ENCODE results near the gene JMJD6.
"Not testable (repeated sequence)": the region's sequence is repeated elsewhere in the genome, so short reads cannot be mapped to it uniquely, and the experiment has no call there.

JMJD6 gene

GRCh38 chr17:76716146-76716838 lies 10.1 kb downstream of the JMJD6 start:
- DNase-seq (ENCODE audit: low read depth in 2 of 2) = peak; percentile 89 to 91

DNA sequence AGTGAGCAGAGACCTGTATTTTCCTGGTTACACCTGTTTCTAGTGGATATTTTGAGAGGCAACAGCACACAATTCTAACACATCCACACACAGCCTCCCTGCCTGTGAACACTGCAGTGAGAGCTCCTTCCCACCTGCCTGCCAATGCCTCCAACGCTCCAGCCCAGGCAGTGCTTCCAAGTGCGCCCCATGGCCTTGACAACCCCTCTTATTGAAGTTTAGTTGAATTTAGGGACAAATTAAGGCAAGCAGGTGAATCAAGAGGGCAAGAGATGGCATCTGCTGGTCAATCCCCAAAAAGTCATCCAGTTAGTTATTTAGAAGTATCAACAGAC lies 10.9 kb downstream of the JMJD6 start:
- no peak for DNase-seq (ENCODE audit: low read depth in 2 of 2)

GRCh38 chr17:76714822-76715495 lies 11.4 kb downstream of the JMJD6 start:
- no peak for DNase-seq (ENCODE audit: low read depth in 2 of 2)

DNA sequence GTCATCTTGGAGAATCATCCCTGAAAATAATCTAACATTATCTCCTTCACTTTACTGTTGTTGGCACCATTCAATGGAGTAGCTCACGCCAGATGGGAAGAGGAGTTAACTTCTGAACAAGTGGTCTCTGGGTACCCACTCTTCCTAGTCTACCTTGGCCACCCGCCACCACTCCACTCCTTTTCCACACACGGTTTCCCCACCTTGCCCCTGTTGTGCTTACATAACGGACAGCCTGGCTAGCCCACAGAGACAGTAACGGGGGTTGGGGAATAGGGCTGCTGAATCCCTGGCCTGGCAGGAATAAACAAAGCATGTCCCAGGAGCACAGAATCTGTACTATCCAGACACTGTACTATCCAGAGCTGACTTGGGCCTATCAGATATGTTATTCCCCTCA lies 12.1 kb downstream of the JMJD6 start:
- no peak for DNase-seq (ENCODE audit: low read depth in 2 of 2)

GRCh38 chr17:76713765-76714164 lies 12.6 kb downstream of the JMJD6 start:
- DNase-seq (ENCODE audit: low read depth in 2 of 2) = no peak

DNA sequence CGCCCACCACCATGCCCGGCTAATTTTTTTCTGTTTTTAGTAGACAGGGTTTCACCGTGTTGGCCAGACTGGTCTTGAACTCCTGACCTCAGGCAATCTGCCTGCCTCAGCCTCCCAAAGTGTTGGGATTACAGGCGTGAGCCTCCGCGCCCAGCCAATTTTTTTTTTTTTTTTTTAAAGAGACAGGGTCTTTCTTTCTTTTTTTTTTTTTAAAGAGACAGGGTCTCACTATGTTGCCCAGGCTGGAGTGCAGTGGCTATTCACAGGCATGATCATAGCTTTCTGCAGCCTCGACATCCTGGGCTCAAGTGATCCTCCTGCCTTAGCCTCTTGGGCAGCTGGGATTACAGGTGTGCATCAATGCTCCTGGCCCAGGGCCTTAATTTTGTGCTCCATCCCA lies 14.1 kb downstream of the JMJD6 start:
- DNase-seq (ENCODE audit: low read depth in 2 of 2) = not testable (repeated sequence)

GRCh38 chr17:76710863-76711611 lies 15.4 kb downstream of the JMJD6 start, which contains the start of gene MXRA7:
Gene MXRA7 (minus strand): TSS chr17:76710965. CDS start chr17:76710946, 19 bp downstream.
- DNase-seq (ENCODE audit: low read depth in 2 of 2) = no peak

- not testable (repeated sequence) for DNase-seq (ENCODE audit: low read depth in 2 of 2)
These were observed 16.2 kb downstream of the JMJD6 start for GRCh38 chr17:76709951-76710862.

DNA sequence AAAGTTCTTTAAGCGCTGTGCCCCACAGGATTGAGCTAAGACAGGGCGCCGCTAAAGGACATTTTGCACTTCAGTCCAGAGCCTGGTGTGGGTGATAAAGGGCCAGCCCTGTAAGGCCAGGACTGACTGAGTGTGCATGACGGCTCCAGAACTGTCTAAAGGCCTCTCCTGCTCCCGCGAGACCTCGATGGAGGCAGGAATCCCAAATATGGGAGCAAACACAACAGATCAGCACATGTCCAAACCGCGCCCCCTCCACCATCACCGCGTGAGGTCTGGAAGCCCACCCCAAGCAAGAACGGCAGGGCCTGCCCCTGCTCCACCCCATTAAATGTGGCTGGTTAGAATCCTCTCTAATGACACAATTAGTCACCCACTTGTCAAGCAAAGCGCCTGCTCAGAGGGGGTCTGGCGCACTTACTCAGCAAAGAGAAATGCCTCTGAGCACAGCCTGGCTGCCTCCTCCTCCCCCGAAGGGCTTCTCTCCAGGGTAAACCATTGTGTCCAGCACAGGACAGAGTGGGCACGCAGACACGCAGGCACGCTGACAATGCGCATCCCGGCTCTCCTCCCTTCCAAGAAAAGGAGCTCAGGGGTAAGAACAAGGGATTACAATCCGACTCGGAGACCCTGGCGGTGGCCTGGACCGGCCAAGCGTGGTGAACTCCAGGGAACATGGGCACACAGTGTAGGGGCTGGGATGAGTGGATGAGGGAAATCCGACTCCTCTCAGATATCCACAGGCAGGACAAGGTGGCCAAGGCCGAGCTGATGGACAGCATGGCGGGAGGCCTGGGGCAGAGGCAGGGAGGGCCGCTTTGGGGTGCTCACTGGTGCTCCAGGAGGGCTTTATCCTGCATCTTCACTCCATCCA lies 17.1 kb downstream of the JMJD6 start:
- DNase-seq (ENCODE audit: low read depth in 2 of 2) = peak; percentile 97 to 98

- DNase-seq (ENCODE audit: low read depth in 2 of 2) = no peak
These were observed 18.2 kb downstream of the JMJD6 start for GRCh38 chr17:76707985-76708807.

DNA sequence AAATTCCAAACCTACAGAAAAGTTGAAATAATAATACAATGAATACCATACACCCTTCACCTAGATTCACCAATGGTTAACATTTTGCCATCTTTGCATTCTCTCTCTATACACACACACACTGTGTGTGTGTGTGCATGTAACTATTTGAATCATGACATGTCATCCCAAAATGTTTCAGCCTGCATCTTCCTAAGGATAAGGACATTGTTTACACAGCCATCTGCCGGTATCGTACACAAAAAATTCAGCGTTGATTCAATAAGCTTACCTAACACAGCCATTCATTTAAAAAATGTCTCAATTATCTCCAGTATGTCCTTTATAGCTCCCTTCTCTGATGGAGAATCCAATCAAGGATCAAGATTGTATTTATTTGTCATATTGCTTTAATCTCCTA lies 19.6 kb downstream of the JMJD6 start:
- no peak for DNase-seq (ENCODE audit: low read depth in 2 of 2)

DNA sequence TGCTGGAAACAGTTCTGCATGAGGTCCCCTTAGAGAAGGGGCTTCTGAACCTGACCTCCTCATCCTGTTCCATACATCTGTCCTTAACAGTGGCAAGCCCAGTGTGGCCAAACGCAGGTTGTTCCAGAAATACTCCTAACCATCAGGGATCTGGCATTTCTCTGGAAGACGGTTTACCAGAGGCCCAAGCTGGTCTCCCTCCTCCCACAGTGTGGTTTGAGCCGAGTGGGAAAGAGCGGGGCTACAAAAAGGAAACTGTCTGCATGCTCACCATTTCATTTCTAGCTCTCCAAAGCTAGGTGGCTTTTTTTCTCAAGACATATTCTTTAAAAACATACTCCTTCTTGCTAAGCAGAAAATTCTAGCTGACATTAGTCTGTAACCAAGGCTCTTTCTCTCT lies 21.6 kb downstream of the JMJD6 start:
- no peak for DNase-seq (ENCODE audit: low read depth in 2 of 2)

DNA sequence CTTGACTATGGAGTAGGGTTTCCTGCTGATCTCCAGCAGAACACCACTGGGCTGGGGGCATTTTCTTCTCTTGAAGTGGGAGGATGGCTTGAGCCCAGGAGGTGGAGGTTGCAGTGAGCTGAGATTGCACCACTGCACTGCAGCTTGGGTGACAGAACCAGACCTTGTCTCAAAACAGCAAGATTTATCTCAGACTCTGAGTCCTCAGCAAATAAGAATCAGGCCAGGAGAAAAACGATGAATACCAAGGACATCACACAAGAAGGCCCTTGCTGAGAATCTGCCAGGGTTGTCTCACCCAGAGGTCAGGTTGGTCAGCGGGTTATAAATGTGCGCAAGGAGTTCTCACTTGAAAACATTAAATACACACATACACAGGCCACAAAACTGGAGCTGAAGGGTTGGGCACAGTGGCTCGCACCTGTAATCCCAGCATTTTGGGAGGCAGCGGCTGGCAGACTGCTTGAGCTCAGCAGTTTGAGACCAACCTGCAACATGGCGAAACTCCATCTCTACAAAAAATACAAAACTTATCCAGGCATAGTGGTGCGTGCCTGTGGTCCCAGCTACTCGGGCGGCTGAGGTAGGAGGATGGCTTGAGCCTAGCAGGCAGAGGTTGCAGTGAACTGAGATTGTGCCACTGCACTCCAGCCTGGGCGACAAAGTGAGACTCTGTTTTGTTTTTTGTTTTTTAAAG lies 23.3 kb downstream of the JMJD6 start:
- DNase-seq (ENCODE audit: low read depth in 2 of 2) = no peak

DNA sequence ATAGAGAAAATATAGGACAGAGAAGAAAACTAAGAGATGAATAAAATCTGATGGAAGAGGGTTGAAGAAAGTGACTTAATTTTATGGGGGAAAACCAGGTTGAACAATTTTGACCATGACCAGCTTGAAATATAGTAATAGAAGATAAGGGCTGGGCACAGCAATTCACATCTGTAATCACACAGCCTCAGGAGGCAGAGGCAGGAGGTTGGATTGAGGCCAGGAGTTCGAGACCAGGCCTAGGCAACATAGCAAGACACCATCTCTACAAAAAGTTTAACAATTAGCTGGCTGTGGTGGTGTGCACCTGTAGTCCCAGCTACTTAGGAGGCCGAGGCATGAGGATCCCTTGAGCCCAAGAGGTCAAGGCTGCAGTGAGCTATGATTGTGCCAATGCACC lies 24.3 kb downstream of the JMJD6 start:
- no peak for DNase-seq (ENCODE audit: low read depth in 2 of 2)

GRCh38 chr17:76701471-76701967 lies 24.9 kb downstream of the JMJD6 start:
- no peak for DNase-seq (ENCODE audit: low read depth in 2 of 2)

GRCh38 chr17:76700617-76701470 lies 25.6 kb downstream of the JMJD6 start:
- DNase-seq (ENCODE audit: low read depth in 2 of 2) = no peak

DNA sequence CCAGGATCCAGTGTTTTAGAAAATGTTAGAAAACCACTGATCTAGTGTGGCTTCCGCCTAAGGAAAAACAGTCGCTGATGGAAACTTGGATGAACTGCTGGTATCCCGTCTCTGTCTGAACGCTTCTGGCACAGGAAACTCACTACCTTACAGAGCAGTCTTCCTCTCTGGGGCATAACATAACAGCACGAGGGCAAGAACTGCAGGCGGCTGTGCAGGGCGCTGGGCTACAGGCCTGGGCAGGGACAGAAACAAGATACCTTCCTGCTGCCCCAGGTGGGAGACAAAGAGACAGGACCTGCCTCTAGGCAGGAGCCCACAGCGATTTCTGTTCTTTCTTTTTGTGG lies 26.2 kb downstream of the JMJD6 start:
- DNase-seq (ENCODE audit: low read depth in 2 of 2) = no peak

- DNase-seq (ENCODE audit: low read depth in 2 of 2) = not testable (repeated sequence)
These were observed 27.9 kb downstream of the JMJD6 start for GRCh38 chr17:76698466-76698977.
